HUES64 (cell line): ENCODE data around the gene CDON.

Source experiments
- H3K27ac ChIP-seq: 2 replicates; pipeline ENCODE4 v1.7.0; 2013; ENCODE audit warnings: low read depth, low read length, inconsistent platforms
- H3K27me3 ChIP-seq: 2 replicates; pipeline ENCODE4 v1.6.1; 2013; ENCODE audit warnings: mild to moderate bottlenecking, low read length; ENCODE audit not compliant: insufficient read depth
- H3K36me3 ChIP-seq: 2 replicates; pipeline ENCODE4 v1.6.1; 2013; ENCODE audit warnings: mild to moderate bottlenecking, low read length; ENCODE audit not compliant: insufficient read depth
- H3K4me1 ChIP-seq: 2 replicates; pipeline ENCODE4 v1.6.1; 2013; ENCODE audit warnings: mild to moderate bottlenecking, low read length, moderate library complexity; ENCODE audit not compliant: insufficient read depth
- H3K4me3 ChIP-seq: 2 replicates; pipeline ENCODE4 v1.5.1; 2013; ENCODE audit warnings: mild to moderate bottlenecking, low read length, moderate library complexity
- H3K9ac ChIP-seq: 2 replicates; pipeline ENCODE4 v1.6.1; 2013; ENCODE audit warnings: mild to moderate bottlenecking, low read depth, low read length
- H3K9me3 ChIP-seq: 2 replicates; pipeline ENCODE4 v1.6.1; 2013; ENCODE audit warnings: low read depth, low read length; ENCODE audit not compliant: insufficient read depth
- WGBS: fragments of 150-250, 120-280 bp; methylation state at CpG from one replicate; pipeline ENCODE4 v1.1.7; 2013; ENCODE audit warnings: missing lambda C conversion rate; 5-methylcytosine and 5-hydroxymethylcytosine counted together

Gene CDON

DNA sequence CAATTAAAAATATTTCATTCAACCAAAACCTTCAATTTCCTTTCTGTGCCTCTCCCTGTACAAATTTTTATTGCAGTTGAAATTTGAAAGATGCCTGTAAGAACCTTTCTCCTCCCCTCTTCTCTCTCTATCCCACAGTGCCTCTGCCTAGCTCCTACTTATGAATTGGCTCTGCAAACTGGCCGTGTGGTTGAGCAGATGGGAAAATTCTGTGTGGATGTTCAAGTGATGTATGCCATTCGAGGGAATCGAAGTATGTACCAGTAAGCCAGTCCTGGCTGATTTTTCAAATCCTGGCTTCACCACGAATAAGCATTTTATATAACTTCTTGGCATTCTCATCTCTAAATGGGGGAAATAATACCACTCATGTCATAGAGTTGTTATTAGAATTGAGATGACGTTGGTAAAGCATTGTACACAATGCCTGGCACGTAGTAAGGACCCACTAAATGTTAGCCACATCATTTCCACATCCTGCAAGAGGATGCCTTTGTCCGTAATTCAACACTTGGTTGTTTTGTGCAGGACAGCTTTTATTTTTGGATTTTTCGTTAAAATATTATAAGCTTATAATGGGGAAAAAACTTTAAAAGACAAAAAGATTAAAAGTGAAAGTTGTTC, 152.3 kb downstream of the CDON start:
- no peak overlapping the region for H3K27ac ChIP-seq
- peaks cover 7% of the 10 kb centered on the region for H3K27me3 ChIP-seq
- H3K9me3 ChIP-seq: no peaks in the 10 kb centered on the region
- no peak overlapping the region for H3K9ac ChIP-seq
- H3K36me3 ChIP-seq: peaks cover 21% of the 10 kb centered on the region; the same call in 1 of the 2 replicates
- no peaks in the 10 kb centered on the region for H3K4me1 ChIP-seq
- WGBS: 89% methylated on average over 7 of the region's 8 CpGs
- H3K4me3 ChIP-seq: no peak overlapping the region
